Choroid plexus epithelial cell (primary cell): Measurements from ENCODE around the gene SF3A2.
"Not testable (repeated sequence)": the region's sequence is repeated elsewhere in the genome, so short reads cannot be mapped to it uniquely, and the experiment has no call there.

Experiments
- DNase-seq: peaks from one replicate; pipeline ENCODE4 v3.0.0-alpha.2; 2010; ENCODE audit warnings: low read depth
- H3K4me3 ChIP-seq: 2 replicates; pipeline ENCODE4 v1.5.1; 2011; ENCODE audit warnings: low read depth, mild to moderate bottlenecking, control low read depth, low read length, moderate library complexity
- CTCF ChIP-seq: conservative IDR thresholded peaks from 2 replicates; pipeline ENCODE4 v1.5.1; 2011; ENCODE audit warnings: low read depth, mild to moderate bottlenecking, control low read depth, inconsistent platforms, low read length, moderate library complexity

SF3A2 gene

GRCh38 chr19:2199215-2199614 lies 37.4 kb upstream of the SF3A2 start:
- peak; percentile 50 for TF ChIP-seq CTCF
- DNase-seq = no peak
- H3K4me3 ChIP-seq = no peak overlapping the region

GRCh38 chr19:2199861-2200623 lies 36.6 kb upstream of the SF3A2 start:
- H3K4me3 ChIP-seq = no peak overlapping the region
- DNase-seq = no peak

GRCh38 chr19:2200624-2201294 lies 35.9 kb upstream of the SF3A2 start:
- DNase-seq, H3K4me3 ChIP-seq: not testable (repeated sequence)

More at GRCh38 chr19:2199861-2200623, 36.6 kb upstream of the SF3A2 start:
- no peak for TF ChIP-seq CTCF

- no peak for DNase-seq
- TF ChIP-seq CTCF = no peak
- H3K4me3 ChIP-seq = no peak overlapping the region
Measured at GRCh38 chr19:2201473-2202148, 35.0 kb upstream of the SF3A2 start.

- no peak for DNase-seq
- H3K4me3 ChIP-seq = no peak overlapping the region
- TF ChIP-seq CTCF = no peak
Measured at GRCh38 chr19:2202366-2202765, 34.3 kb upstream of the SF3A2 start.

GRCh38 chr19:2207008-2207407 lies 29.6 kb upstream of the SF3A2 start:
- no peak for TF ChIP-seq CTCF
- no peak overlapping the region for H3K4me3 ChIP-seq
- DNase-seq = no peak

- peak; percentile 39 for TF ChIP-seq CTCF
- DNase-seq = peak; percentile 53
- no peak overlapping the region for H3K4me3 ChIP-seq
Measured at GRCh38 chr19:2207991-2208860, 28.4 kb upstream of the SF3A2 start.
